K562 (cell line): Measurements from ENCODE around the gene VARS1. TPM values are rescaled to one million over a fixed set of nuclear protein-coding genes. Genes with fewer than 3 reads are reported as not detected.
A peak's percentile ranks its signal among the peaks of the same experiment; 100 is the strongest.

Experiments used
- CAMTA2 ChIP-seq: fragments of 250-450 bp; sonication (Bioruptor Pico); conservative IDR thresholded peaks from 2 replicates; pipeline ENCODE4 v1.5.1; 2022
- CXXC5 ChIP-seq: fragments of 250-450 bp; sonication (Bioruptor Pico); IDR thresholded peaks from 2 replicates; pipeline ENCODE4 v1.8.0; 2022; ENCODE audit warnings: inconsistent platforms, mild to moderate bottlenecking, moderate library complexity
- ELF2 ChIP-seq: fragments of 250-450 bp; sonication (Bioruptor Pico); IDR thresholded peaks from 2 replicates; pipeline ENCODE4 v1.5.0; 2021; ENCODE audit warnings: mild to moderate bottlenecking
- EWSR1 ChIP-seq: fragments of 450-650 bp; IDR thresholded peaks from 2 replicates; pipeline ENCODE4 v1.6.1; 2018; ENCODE audit warnings: borderline replicate concordance, mild to moderate bottlenecking, low read depth, moderate library complexity; ENCODE audit not compliant: partially characterized antibody
- FIP1L1 ChIP-seq: fragments of 200-400 bp; formaldehyde crosslinking; IDR thresholded peaks from 2 replicates; pipeline ENCODE4 v1.6.1; 2018; ENCODE audit warnings: mild to moderate bottlenecking, low read depth, low read length; ENCODE audit not compliant: poor library complexity, severe bottlenecking
- NFIC ChIP-seq: fragments of 450-650 bp; IDR thresholded peaks from 2 replicates; pipeline ENCODE4 v1.6.1; 2017; ENCODE audit warnings: mild to moderate bottlenecking, inconsistent platforms
- RBM15 ChIP-seq: fragments of 200-400 bp; formaldehyde crosslinking; IDR thresholded peaks from 2 replicates; pipeline ENCODE4 v1.6.1; 2018; ENCODE audit warnings: mild to moderate bottlenecking, low read length, moderate library complexity; ENCODE audit not compliant: insufficient read depth
- SAFB ChIP-seq: fragments of 200-400 bp; formaldehyde crosslinking; IDR thresholded peaks from 2 replicates; pipeline ENCODE4 v1.6.1; 2017; ENCODE audit warnings: low read depth, low read length, borderline replicate concordance
- TCF3 ChIP-seq: sonication (generic); formaldehyde crosslinking; IDR thresholded peaks from 2 replicates; pipeline ENCODE4 v1.4.0; 2020; ENCODE audit warnings: mild to moderate bottlenecking, missing genetic modification reagents
- ZNF253 ChIP-seq: fragments of 250-450 bp; sonication (Bioruptor Pico); conservative IDR thresholded peaks from 2 replicates; pipeline ENCODE4 v1.6.1; 2021; ENCODE audit warnings: mild to moderate bottlenecking
- ZNF57 ChIP-seq: fragments of 450-650 bp; formaldehyde crosslinking; IDR thresholded peaks from 2 replicates; pipeline ENCODE4 v1.4.0; 2020; ENCODE audit warnings: mild to moderate bottlenecking, moderate library complexity
- ZNF589 ChIP-seq: fragments of 200-800 bp; sonication (Bioruptor generic); IDR thresholded peaks from 2 replicates; pipeline ENCODE4 v1.6.1; 2016; ENCODE audit warnings: low read depth, missing genetic modification characterization, missing compliant biosample characterization
- polyA plus RNA-seq, 8 experiments: library from polyadenylated mRNA; depleted of rRNA in 4 of 8; stranded (reverse) in 5 of 8; unstranded in 3 of 8; fragments of >200 nt; fragmentation: Nextera tagmentation in 2 of 8; fragmentation: Illumina TruSeq in 1 of 8; extraction: Ambion mirVana in 2 of 8; extraction: Trizol in 1 of 8; gene quantifications; 2 replicates each; pipeline versions ENCODE4 v1.2.1 to v1.2.3, GENCODE V29; 2011 to 2014; ENCODE audit warnings: inconsistent platforms in 1 of 8, missing spikeins in 1 of 8
- total RNA-seq, 7 experiments: library from RNA; depleted of rRNA in 6 of 7; stranded (reverse); fragments of >200 nt in 6 of 7; fragmentation: Illumina TruSeq in 2 of 7; extraction: Trizol in 2 of 7; gene quantifications; 2 replicates each; pipeline versions ENCODE4 v1.2.1 to v1.2.3, GENCODE V29; 2011 to 2021; ENCODE audit warnings: low replicate concordance in 1 of 7
- TF ChIP-seq, protein P1 (sequence below): fragments of 200-600 bp; sonication (generic); IDR thresholded peaks from one replicate; pipeline ENCODE4 v1.6.1; 2012; ENCODE audit warnings: mild to moderate bottlenecking, low read depth, low read length, inconsistent platforms
- TF ChIP-seq, protein P2 (sequence below): sonication (generic); formaldehyde crosslinking; IDR thresholded peaks from 2 replicates; pipeline ENCODE4 v1.5.0; 2020; ENCODE audit warnings: missing genetic modification reagents
- TF ChIP-seq, protein P3 (sequence below): fragments of 250-450 bp; sonication (Bioruptor Pico); IDR thresholded peaks from 2 replicates; pipeline ENCODE4 v1.8.0; 2022; ENCODE audit warnings: moderate library complexity, mild to moderate bottlenecking, inconsistent platforms
- TF ChIP-seq, protein P4 (sequence below): fragments of 250-450 bp; sonication (Bioruptor Pico); IDR thresholded peaks from 2 replicates; pipeline ENCODE4 v1.8.0; 2022; ENCODE audit warnings: moderate library complexity, mild to moderate bottlenecking, inconsistent platforms

The VARS1 gene
- total and polyA plus RNA-seq, 9 of the 15 experiments (the other 6 are each of a cell fraction or from before 2014, with no cell fraction given), result 2.9 to 488 (median 130) TPM

DNA sequence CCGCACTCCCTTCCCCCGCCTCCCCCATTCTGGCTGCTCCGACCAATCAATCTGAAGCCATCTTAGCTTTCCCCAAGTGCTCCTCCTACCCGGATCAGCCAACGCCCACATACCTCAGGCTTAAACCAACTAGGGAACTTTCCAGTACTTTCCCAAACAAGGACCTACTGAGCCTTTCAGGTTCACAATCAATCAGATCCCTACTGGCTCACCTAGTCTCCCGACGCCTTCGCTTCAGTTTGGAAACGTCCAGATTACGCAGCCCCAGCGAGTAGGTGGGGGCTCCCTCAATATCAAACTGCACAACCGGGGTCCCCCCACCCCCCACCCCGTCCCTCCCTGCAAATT is 19.1 kb upstream of the VARS1 start (continued):
- no peak for TF ChIP-seq ZNF57 (CRISPR knock-in tag)
- TF ChIP-seq, protein P1, sequence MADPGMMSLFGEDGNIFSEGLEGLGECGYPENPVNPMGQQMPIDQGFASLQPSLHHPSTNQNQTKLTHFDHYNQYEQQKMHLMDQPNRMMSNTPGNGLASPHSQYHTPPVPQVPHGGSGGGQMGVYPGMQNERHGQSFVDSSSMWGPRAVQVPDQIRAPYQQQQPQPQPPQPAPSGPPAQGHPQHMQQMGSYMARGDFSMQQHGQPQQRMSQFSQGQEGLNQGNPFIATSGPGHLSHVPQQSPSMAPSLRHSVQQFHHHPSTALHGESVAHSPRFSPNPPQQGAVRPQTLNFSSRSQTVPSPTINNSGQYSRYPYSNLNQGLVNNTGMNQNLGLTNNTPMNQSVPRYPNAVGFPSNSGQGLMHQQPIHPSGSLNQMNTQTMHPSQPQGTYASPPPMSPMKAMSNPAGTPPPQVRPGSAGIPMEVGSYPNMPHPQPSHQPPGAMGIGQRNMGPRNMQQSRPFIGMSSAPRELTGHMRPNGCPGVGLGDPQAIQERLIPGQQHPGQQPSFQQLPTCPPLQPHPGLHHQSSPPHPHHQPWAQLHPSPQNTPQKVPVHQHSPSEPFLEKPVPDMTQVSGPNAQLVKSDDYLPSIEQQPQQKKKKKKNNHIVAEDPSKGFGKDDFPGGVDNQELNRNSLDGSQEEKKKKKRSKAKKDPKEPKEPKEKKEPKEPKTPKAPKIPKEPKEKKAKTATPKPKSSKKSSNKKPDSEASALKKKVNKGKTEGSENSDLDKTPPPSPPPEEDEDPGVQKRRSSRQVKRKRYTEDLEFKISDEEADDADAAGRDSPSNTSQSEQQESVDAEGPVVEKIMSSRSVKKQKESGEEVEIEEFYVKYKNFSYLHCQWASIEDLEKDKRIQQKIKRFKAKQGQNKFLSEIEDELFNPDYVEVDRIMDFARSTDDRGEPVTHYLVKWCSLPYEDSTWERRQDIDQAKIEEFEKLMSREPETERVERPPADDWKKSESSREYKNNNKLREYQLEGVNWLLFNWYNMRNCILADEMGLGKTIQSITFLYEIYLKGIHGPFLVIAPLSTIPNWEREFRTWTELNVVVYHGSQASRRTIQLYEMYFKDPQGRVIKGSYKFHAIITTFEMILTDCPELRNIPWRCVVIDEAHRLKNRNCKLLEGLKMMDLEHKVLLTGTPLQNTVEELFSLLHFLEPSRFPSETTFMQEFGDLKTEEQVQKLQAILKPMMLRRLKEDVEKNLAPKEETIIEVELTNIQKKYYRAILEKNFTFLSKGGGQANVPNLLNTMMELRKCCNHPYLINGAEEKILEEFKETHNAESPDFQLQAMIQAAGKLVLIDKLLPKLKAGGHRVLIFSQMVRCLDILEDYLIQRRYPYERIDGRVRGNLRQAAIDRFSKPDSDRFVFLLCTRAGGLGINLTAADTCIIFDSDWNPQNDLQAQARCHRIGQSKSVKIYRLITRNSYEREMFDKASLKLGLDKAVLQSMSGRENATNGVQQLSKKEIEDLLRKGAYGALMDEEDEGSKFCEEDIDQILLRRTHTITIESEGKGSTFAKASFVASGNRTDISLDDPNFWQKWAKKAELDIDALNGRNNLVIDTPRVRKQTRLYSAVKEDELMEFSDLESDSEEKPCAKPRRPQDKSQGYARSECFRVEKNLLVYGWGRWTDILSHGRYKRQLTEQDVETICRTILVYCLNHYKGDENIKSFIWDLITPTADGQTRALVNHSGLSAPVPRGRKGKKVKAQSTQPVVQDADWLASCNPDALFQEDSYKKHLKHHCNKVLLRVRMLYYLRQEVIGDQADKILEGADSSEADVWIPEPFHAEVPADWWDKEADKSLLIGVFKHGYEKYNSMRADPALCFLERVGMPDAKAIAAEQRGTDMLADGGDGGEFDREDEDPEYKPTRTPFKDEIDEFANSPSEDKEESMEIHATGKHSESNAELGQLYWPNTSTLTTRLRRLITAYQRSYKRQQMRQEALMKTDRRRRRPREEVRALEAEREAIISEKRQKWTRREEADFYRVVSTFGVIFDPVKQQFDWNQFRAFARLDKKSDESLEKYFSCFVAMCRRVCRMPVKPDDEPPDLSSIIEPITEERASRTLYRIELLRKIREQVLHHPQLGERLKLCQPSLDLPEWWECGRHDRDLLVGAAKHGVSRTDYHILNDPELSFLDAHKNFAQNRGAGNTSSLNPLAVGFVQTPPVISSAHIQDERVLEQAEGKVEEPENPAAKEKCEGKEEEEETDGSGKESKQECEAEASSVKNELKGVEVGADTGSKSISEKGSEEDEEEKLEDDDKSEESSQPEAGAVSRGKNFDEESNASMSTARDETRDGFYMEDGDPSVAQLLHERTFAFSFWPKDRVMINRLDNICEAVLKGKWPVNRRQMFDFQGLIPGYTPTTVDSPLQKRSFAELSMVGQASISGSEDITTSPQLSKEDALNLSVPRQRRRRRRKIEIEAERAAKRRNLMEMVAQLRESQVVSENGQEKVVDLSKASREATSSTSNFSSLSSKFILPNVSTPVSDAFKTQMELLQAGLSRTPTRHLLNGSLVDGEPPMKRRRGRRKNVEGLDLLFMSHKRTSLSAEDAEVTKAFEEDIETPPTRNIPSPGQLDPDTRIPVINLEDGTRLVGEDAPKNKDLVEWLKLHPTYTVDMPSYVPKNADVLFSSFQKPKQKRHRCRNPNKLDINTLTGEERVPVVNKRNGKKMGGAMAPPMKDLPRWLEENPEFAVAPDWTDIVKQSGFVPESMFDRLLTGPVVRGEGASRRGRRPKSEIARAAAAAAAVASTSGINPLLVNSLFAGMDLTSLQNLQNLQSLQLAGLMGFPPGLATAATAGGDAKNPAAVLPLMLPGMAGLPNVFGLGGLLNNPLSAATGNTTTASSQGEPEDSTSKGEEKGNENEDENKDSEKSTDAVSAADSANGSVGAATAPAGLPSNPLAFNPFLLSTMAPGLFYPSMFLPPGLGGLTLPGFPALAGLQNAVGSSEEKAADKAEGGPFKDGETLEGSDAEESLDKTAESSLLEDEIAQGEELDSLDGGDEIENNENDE, result no peak
- no peak for TF ChIP-seq SAFB
- no peak for TF ChIP-seq ZNF589
- no peak; the same call in 1 of the 2 replicates for TF ChIP-seq CXXC5 (CRISPR knock-in tag)
- TF ChIP-seq, protein P2, sequence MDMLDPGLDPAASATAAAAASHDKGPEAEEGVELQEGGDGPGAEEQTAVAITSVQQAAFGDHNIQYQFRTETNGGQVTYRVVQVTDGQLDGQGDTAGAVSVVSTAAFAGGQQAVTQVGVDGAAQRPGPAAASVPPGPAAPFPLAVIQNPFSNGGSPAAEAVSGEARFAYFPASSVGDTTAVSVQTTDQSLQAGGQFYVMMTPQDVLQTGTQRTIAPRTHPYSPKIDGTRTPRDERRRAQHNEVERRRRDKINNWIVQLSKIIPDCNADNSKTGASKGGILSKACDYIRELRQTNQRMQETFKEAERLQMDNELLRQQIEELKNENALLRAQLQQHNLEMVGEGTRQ, result no peak
- no peak for TF ChIP-seq NFIC
- TF ChIP-seq FIP1L1, result no peak
- no peak for TF ChIP-seq ZNF253 (CRISPR knock-in tag)
- TF ChIP-seq RBM15, result no peak
- peak; percentile 76 for TF ChIP-seq ELF2 (CRISPR knock-in tag)
- no peak for TF ChIP-seq CAMTA2 (CRISPR knock-in tag)
- TF ChIP-seq EWSR1, result no peak
- TF ChIP-seq, protein P3, sequence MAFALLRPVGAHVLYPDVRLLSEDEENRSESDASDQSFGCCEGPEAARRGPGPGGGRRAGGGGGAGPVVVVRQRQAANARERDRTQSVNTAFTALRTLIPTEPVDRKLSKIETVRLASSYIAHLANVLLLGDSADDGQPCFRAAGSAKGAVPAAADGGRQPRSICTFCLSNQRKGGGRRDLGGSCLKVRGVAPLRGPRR (CRISPR knock-in tag), result no peak
- TF ChIP-seq, protein P4, sequence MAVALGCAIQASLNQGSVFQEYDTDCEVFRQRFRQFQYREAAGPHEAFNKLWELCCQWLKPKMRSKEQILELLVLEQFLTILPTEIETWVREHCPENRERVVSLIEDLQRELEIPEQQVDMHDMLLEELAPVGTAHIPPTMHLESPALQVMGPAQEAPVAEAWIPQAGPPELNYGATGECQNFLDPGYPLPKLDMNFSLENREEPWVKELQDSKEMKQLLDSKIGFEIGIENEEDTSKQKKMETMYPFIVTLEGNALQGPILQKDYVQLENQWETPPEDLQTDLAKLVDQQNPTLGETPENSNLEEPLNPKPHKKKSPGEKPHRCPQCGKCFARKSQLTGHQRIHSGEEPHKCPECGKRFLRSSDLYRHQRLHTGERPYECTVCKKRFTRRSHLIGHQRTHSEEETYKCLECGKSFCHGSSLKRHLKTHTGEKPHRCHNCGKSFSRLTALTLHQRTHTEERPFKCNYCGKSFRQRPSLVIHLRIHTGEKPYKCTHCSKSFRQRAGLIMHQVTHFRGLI (CRISPR knock-in tag), result no peak
- no peak for TF ChIP-seq TCF3
